HuH-7.5 (cell line): ENCODE data around the gene UBALD1.

ENCODE experiments used
- DNase-seq: peaks from one replicate; pipeline ENCODE4 v3.0.0; 2011; ENCODE audit warnings: low spot score

The UBALD1 gene

GRCh38 chr16:4614571-4615383 lies at the start of gene UBALD1:
TSS of gene UBALD1 (minus strand) at chr16:4614888. CDS start at chr16:4614797, 91 bp downstream.
- peak; percentile 88 for DNase-seq

GRCh38 chr16:4663777-4664465 lies 49.2 kb upstream of the UBALD1 start:
- peak; percentile 60 for DNase-seq

GRCh38 chr16:4663465-4663776 lies 48.7 kb upstream of the UBALD1 start:
- DNase-seq = peak; percentile 43

- no peak for DNase-seq
Observed at GRCh38 chr16:4661661-4662060, 47.0 kb upstream of the UBALD1 start.

GRCh38 chr16:4660454-4661007 lies 45.8 kb upstream of the UBALD1 start:
- DNase-seq = no peak

- no peak for DNase-seq
Observed at GRCh38 chr16:4659363-4660353, 45.0 kb upstream of the UBALD1 start.

GRCh38 chr16:4656695-4657686 lies 42.3 kb upstream of the UBALD1 start:
- no peak for DNase-seq

- no peak for DNase-seq
Observed at GRCh38 chr16:4656221-4656620, 41.5 kb upstream of the UBALD1 start.

- no peak for DNase-seq
Observed at GRCh38 chr16:4655801-4656200, 41.1 kb upstream of the UBALD1 start.

GRCh38 chr16:4654964-4655590 lies 40.4 kb upstream of the UBALD1 start:
- DNase-seq = no peak

- no peak for DNase-seq
Observed at GRCh38 chr16:4654011-4654963, 39.6 kb upstream of the UBALD1 start.

GRCh38 chr16:4652561-4652960 lies 37.9 kb upstream of the UBALD1 start:
- no peak for DNase-seq

- no peak for DNase-seq
Observed at GRCh38 chr16:4651827-4652226, 37.1 kb upstream of the UBALD1 start.

GRCh38 chr16:4650443-4651074 lies 35.9 kb upstream of the UBALD1 start:
- peak; percentile 88 for DNase-seq

- DNase-seq = no peak
Observed at GRCh38 chr16:4649744-4650442, 35.2 kb upstream of the UBALD1 start.

- DNase-seq = no peak
Observed at GRCh38 chr16:4648917-4649316, 34.2 kb upstream of the UBALD1 start.

- DNase-seq = no peak
Observed at GRCh38 chr16:4647644-4647980, 32.9 kb upstream of the UBALD1 start.
